Measurements from ENCODE around the gene FAAP24. TPM values are rescaled to one million over a fixed set of nuclear protein-coding genes. Genes with fewer than 3 reads are reported as not detected.

The FAAP24 gene, protein sequence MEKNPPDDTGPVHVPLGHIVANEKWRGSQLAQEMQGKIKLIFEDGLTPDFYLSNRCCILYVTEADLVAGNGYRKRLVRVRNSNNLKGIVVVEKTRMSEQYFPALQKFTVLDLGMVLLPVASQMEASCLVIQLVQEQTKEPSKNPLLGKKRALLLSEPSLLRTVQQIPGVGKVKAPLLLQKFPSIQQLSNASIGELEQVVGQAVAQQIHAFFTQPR
- total RNA-seq = 1.9 TPM

DNA sequence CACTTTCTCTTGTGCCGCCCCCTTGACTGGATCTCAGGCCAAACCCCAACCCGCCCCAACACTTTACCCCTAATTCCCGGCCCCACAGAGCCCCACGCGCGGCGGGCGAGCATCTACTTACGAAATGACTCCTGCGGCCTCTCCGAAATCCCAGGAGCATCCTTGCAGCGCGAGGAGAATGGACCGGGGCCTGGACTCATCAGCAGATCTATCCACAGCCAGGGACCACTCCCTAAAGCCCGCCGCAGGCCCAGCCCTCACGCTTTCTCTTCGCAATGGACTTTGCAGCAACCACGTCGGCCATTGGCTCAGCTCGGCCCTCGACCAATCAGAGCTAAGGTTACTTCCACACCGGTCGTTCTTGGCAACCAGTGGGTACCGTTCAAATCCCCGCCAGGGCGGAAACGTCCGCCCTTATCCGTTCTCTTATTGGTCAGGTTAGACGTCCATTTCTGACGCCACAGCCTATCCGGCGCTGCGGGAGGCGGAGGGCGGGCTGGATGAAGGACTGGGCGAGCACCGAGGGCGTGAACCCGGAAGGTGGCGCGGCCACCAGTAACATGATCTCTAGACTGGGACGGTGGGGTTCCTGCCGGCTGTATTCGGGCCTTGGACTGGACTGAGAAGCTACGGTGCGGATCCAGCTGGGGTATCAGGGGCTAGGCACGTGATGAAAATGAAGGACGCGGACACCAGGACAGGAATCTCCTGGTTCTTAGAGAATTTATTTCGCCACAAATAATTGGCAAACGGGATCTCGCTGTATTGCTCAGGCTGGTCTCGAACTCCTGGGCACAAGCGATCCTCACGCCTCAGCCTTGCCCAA is at the start of gene FAAP24, which contains the start of gene CEP89:
Gene FAAP24 (plus strand): TSS at position 528 of the 826 bp plus-strand sequence. CDS start 955 bp downstream, outside the sequence.
Gene CEP89 (minus strand): TSS at position 244 of the 826 bp plus-strand sequence. CDS start 84 bp downstream, at position 160.

Other genes with a start within 250 kb of the FAAP24 start
- 4.4 TPM for gene SLC7A9, start 102.5 kb upstream of the FAAP24 start, total RNA-seq
- gene CEP89, start 284 bp upstream of the FAAP24 start, total RNA-seq = 29.4 TPM
- gene RHPN2, start 92.6 kb downstream of the FAAP24 start, total RNA-seq = 2.5 TPM
- gene GPATCH1, start 108.9 kb downstream of the FAAP24 start, total RNA-seq = 23.8 TPM
- not detected for gene WDR88, start 159.9 kb downstream of the FAAP24 start, total RNA-seq
- gene LRP3, start 222.1 kb downstream of the FAAP24 start, total RNA-seq = 101 TPM